SW 1271 (cell line): ENCODE data around the gene GLCE.

Experiments used
- DNase-seq, 2 experiments: peaks; one replicate each; lab custom pipeline; 2025; lab: John Stamatoyannopoulos, UW

GLCE gene

GRCh38 chr15:69160141-69160993, at the start of gene GLCE:
TSS of gene GLCE (plus strand) at chr15:69160635. CDS start at chr15:69255807, 95,172 bp downstream.
- peak; percentile 85 to 98 for DNase-seq

GRCh38 chr15:69114331-69114928, 46.0 kb upstream of the GLCE start:
- DNase-seq = no peak

- no peak for DNase-seq
Observed at GRCh38 chr15:69115031-69115430, 45.4 kb upstream of the GLCE start.

GRCh38 chr15:69116391-69116790, 44.0 kb upstream of the GLCE start:
- no peak for DNase-seq

GRCh38 chr15:69117431-69117871, 43.0 kb upstream of the GLCE start:
- DNase-seq = no peak

- DNase-seq = no peak
Observed at GRCh38 chr15:69118089-69118488, 42.3 kb upstream of the GLCE start.

GRCh38 chr15:69119001-69119400, 41.4 kb upstream of the GLCE start:
- no peak for DNase-seq

- DNase-seq = no peak
Observed at GRCh38 chr15:69119683-69120395, 40.6 kb upstream of the GLCE start.

- DNase-seq = no peak
Observed at GRCh38 chr15:69120732-69121131, 39.7 kb upstream of the GLCE start.

- no peak for DNase-seq
Observed at GRCh38 chr15:69121198-69121828, 39.1 kb upstream of the GLCE start.

GRCh38 chr15:69125236-69125635, 35.2 kb upstream of the GLCE start:
- DNase-seq = no peak

GRCh38 chr15:69126054-69126469, 34.4 kb upstream of the GLCE start:
- peak in 1 of 2 experiments; percentile 9 for DNase-seq

GRCh38 chr15:69127306-69127705, 33.1 kb upstream of the GLCE start:
- no peak for DNase-seq

- DNase-seq = no peak
Observed at GRCh38 chr15:69128667-69129311, 31.6 kb upstream of the GLCE start.

- no peak for DNase-seq
Observed at GRCh38 chr15:69131362-69132220, 28.8 kb upstream of the GLCE start.

GRCh38 chr15:69132430-69132829, 28.0 kb upstream of the GLCE start:
- no peak for DNase-seq

GRCh38 chr15:69132977-69133861, 27.2 kb upstream of the GLCE start:
- DNase-seq = no peak

GRCh38 chr15:69133862-69134519, 26.4 kb upstream of the GLCE start:
- no peak for DNase-seq

- DNase-seq = no peak
Observed at GRCh38 chr15:69134791-69135190, 25.6 kb upstream of the GLCE start.
